Kidney (tissue), 14 donors: Measurements from ENCODE around the gene SFT2D1. TPM values are rescaled to one million over a fixed set of nuclear protein-coding genes. Genes with fewer than 3 reads are reported as not detected.

Experiments
- DNase-seq, 5 donors: peaks; one replicate each; pipeline ENCODE4 v3.0.0-alpha.2; 2013 to 2020
- FAIRE-seq: peaks from 2 replicates; lab custom pipeline; 2012; peaks lifted over from hg19 to GRCh38; lab: Jason Lieb, UNC
- H3K27ac ChIP-seq, 2 donors: one replicate each; pipeline ENCODE4 v1.7.0; 2013; ENCODE audit warnings: low read depth in 2 of 2, low read length in 2 of 2, inconsistent platforms in 1 of 2
- H3K27me3 ChIP-seq: one replicate; pipeline ENCODE4 v1.7.1; 2013; ENCODE audit warnings: low read length, inconsistent platforms; ENCODE audit not compliant: control insufficient read depth, insufficient read depth
- H3K36me3 ChIP-seq, 3 donors: one replicate each; pipeline versions ENCODE4 v1.7.0 to v1.7.1; 2013; ENCODE audit warnings: low read length in 3 of 3, control low read depth in 1 of 3, inconsistent platforms in 1 of 3; ENCODE audit not compliant: insufficient read depth in 3 of 3, control insufficient read depth in 2 of 3
- H3K4me1 ChIP-seq, 3 donors: one replicate each; pipeline versions ENCODE4 v1.7.0 to v1.7.1; 2013; ENCODE audit warnings: low read length in 3 of 3, inconsistent platforms in 1 of 3, low read depth in 1 of 3; ENCODE audit not compliant: control insufficient read depth in 2 of 3, insufficient read depth in 2 of 3
- H3K4me3 ChIP-seq, 3 donors: one replicate each; pipeline versions ENCODE4 v1.7.0 to v1.8.1; 2013; ENCODE audit warnings: low read length in 3 of 3, control low read depth in 1 of 3, inconsistent platforms in 1 of 3
- H3K9ac ChIP-seq, 3 donors: one replicate each; pipeline versions ENCODE4 v1.7.0 to v1.7.1; 2013; ENCODE audit warnings: low read length in 3 of 3, control low read depth in 1 of 3, inconsistent platforms in 1 of 3
- H3K9me3 ChIP-seq, 3 donors: one replicate each; pipeline versions ENCODE4 v1.7.0 to v1.7.1; 2013; ENCODE audit warnings: low read length in 3 of 3, control low read depth in 1 of 3, inconsistent platforms in 1 of 3; ENCODE audit not compliant: control insufficient read depth in 2 of 3, insufficient read depth in 1 of 3
- CTCF ChIP-seq: IDR thresholded peaks from 3 replicates; pipeline ENCODE4 v1.5.1; 2012; ENCODE audit warnings: mild to moderate bottlenecking, moderate library complexity, borderline replicate concordance; ENCODE audit not compliant: insufficient read depth; ENCODE audit errors: extremely low read depth
- intact Hi-C: fragments of 100-400 bp; cut with DNase I; formaldehyde crosslinking; loops from one replicate; pipeline ENCODE4 v1.11.1; 2022
- polyA plus RNA-seq: library from polyadenylated mRNA; stranded (reverse); fragments of 350-450 nt; fragmentation: Illumina TruSeq; extraction: RNeasy Lipid Tissue Mini Kit (QIAGEN cat#74804); gene quantifications from one replicate; pipeline ENCODE4 v1.2.3, GENCODE V29; 2014; ENCODE audit warnings: low read depth, low replicate concordance; ENCODE audit not compliant: insufficient read depth
- total RNA-seq: library from RNA; stranded (reverse); fragmentation: NEBNext Ultra II Directional; extraction: Animal tissue kit (Norgen Biotek cat#: 25700); gene quantifications from one replicate; pipeline ENCODE4 v1.2.1, GENCODE V29; 2021
- donor health status: control.
- donor health status: control.
- donor health status: control.
- donor health status: control.
- donor health status: control.
- donor health status: DM: yes; HTN: yes; CAD: no.
- donor health status: Normal renal cell carcinoma (clear cell type).

The SFT2D1 gene
- total and polyA plus RNA-seq, 2 donors from 2014 or later, result 48.3 to 73.2 TPM

GRCh38 chr6:166313255-166314070, 28.9 kb downstream of the SFT2D1 start:
- peak in 2 of 5 donors; percentile 50 to 68 for DNase-seq
- TF ChIP-seq CTCF, result peak; percentile 57
- Histone ChIP-seq H3K36me3 (no peaks in the 10 kb centered on the region), H3K27ac (no peak overlapping the region), H3K9ac (no peak overlapping the region), H3K27me3 (peaks cover 11% of the 10 kb centered on the region), H3K4me3 (no peak overlapping the region), H3K4me1 (peaks cover 0 to 5% (median 3%) of the 10 kb centered on the region in 3 donors), H3K9me3 (no peaks in the 10 kb centered on the region)
- FAIRE-seq, result no peak
- intact Hi-C loops, result no loop called here

- no peak for DNase-seq
- Histone ChIP-seq H3K27ac (no peak overlapping the region), H3K9ac (no peak overlapping the region), H3K4me3 (no peak overlapping the region), H3K9me3 (no peaks in the 10 kb centered on the region), H3K36me3 (no peaks in the 10 kb centered on the region), H3K4me1 (peaks cover 0 to 3% (median 0%) of the 10 kb centered on the region in 3 donors), H3K27me3 (peaks cover 12% of the 10 kb centered on the region)
- no peak for FAIRE-seq
- intact Hi-C loops, result no loop called here
- no peak for TF ChIP-seq CTCF
Measured at GRCh38 chr6:166312832-166313231, 29.5 kb downstream of the SFT2D1 start.

GRCh38 chr6:166310634-166311033, 31.7 kb downstream of the SFT2D1 start:
- no peak for TF ChIP-seq CTCF
- H3K9ac ChIP-seq, result no peak overlapping the region
- no peak overlapping the region for H3K27ac ChIP-seq
- H3K36me3 ChIP-seq, result no peaks in the 10 kb centered on the region
- peaks cover 0 to 6% (median 0%) of the 10 kb centered on the region in 3 donors for H3K4me1 ChIP-seq
- intact Hi-C loops, result no loop called here
- H3K27me3 ChIP-seq, result peaks cover 15% of the 10 kb centered on the region
- no peak for FAIRE-seq
- H3K9me3 ChIP-seq, result no peaks in the 10 kb centered on the region
- H3K4me3 ChIP-seq, result no peak overlapping the region
- no peak for DNase-seq
